Measurements from ENCODE around the gene MPZL3. TPM values are rescaled to one million over a fixed set of nuclear protein-coding genes. Genes with fewer than 3 reads are reported as not detected.
A peak's percentile ranks its signal among the peaks of the same experiment; 100 is the strongest.

MPZL3 gene
- total RNA-seq, 1 experiment from 2014 or later, result 8.7 TPM

DNA sequence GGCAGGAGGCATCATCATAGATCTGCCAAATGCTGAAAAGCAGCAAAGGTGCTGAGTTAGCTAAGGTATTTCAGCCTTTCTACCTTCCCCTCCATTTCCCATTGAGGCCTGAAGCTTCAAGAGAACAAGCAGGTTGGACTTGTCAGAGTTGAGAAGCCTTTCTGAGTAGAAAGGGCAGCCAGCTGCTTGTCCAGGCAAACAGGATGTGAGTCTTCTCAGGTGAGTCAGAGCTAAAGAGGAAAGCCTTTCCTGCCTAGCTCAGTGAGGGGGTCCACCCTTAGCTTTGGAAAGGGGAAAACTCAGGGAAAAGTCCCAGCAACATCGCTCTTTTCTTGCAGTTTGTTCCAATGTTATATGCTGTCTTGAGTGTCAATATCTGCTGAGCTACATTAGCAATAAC lies 25.1 kb upstream of the MPZL3 start:
- TF ChIP-seq FOSL1 (IDR thresholded peaks at IDR 0.05; ENCODE audit: low read depth) (peak; percentile 88), POLR2AphosphoS5 (IDR thresholded peaks at IDR 0.05; ENCODE audit: low read depth, low read length) (peak; percentile 30; the same call in 1 of the 2 replicates), EGR1 (IDR thresholded peaks at IDR 0.05; ENCODE audit: low read depth) (no peak), JUND (IDR thresholded peaks at IDR 0.05) (peak; percentile 79), TCF7L2 (IDR thresholded peaks at IDR 0.05; ENCODE audit: borderline replicate concordance, extremely low read depth, insufficient read depth, insufficient read length) (no peak), SP1 (IDR thresholded peaks at IDR 0.05; ENCODE audit: low read depth) (peak; percentile 86), CEBPB (IDR thresholded peaks at IDR 0.05; ENCODE audit: low read depth) (no peak), CBX3 (IDR thresholded peaks at IDR 0.05; ENCODE audit: low read depth) (peak; percentile 57; the same call in 1 of the 2 replicates)
- TF ChIP-seq, protein P1, sequence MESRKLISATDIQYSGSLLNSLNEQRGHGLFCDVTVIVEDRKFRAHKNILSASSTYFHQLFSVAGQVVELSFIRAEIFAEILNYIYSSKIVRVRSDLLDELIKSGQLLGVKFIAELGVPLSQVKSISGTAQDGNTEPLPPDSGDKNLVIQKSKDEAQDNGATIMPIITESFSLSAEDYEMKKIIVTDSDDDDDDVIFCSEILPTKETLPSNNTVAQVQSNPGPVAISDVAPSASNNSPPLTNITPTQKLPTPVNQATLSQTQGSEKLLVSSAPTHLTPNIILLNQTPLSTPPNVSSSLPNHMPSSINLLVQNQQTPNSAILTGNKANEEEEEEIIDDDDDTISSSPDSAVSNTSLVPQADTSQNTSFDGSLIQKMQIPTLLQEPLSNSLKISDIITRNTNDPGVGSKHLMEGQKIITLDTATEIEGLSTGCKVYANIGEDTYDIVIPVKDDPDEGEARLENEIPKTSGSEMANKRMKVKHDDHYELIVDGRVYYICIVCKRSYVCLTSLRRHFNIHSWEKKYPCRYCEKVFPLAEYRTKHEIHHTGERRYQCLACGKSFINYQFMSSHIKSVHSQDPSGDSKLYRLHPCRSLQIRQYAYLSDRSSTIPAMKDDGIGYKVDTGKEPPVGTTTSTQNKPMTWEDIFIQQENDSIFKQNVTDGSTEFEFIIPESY (IDR thresholded peaks at IDR 0.05; ENCODE audit: extremely low read depth, insufficient replicate concordance, low read length), result peak; percentile 18
- POLR2A ChIA-PET, result interaction anchor here (0.7 to 1.1 kb wide), 3 partner anchors 10 to 16 kb away, joined by 3 to 8 read pairs (median 4); partner anchors contain the start of gene MPZL2
- RAD21 ChIA-PET (ENCODE audit: low non-redundant PET in 1 of 2, low total read pairs in 2 of 2, uncharacterized antibody in 2 of 2, unreplicated experiment in 2 of 2), result interaction anchor here in 1 of 2 experiments (0.7 kb wide), 1 partner anchor 70 kb away, joined by 3 read pairs; no protein-coding TSS in a partner anchor
- H3K36me3 ChIP-seq (ENCODE audit: control insufficient read depth in 1 of 2, insufficient read depth in 2 of 2, low read length in 2 of 2), result no peaks in the 10 kb centered on the region
- intact Hi-C loops (cut with micrococcal nuclease), result no loop called here
- no peaks in the 10 kb centered on the region for H3K79me2 ChIP-seq (ENCODE audit: insufficient read depth, low read length)
- H4K20me1 ChIP-seq (ENCODE audit: insufficient read depth), result no peaks in the 10 kb centered on the region
- DNase-seq (ENCODE audit: low read depth, low spot score), result peak; percentile 44
- no peaks in the 10 kb centered on the region for H3K9me2 ChIP-seq (ENCODE audit: insufficient read depth)
- H3K9ac ChIP-seq (ENCODE audit: low read length), result 0 out of 2 replicates have a peak overlapping the region, but pooled peaks have one; percentile 21
- H3K27me3 ChIP-seq (ENCODE audit: insufficient read depth, low read length), result no peaks in the 10 kb centered on the region
- BruUV-seq (replicated peaks), result no TSS peak
- H3K27ac ChIP-seq (ENCODE audit: low read depth, low read length), result no peak overlapping the region
- ATAC-seq, result peak; percentile 90
- H2AFZ ChIP-seq (ENCODE audit: low read depth, low read length, poor library complexity, severe bottlenecking), result peak overlapping the region; percentile 81
- H3K4me1 ChIP-seq (ENCODE audit: control insufficient read depth in 1 of 2, insufficient read depth in 2 of 2, low read length in 2 of 2), result peaks cover 3 to 22% of the 10 kb centered on the region in 2 experiments; a peak in 3 of 4 replicates
- H3K4me3 ChIP-seq (replicated peaks in 1 of 2; ENCODE audit: low read depth in 1 of 2, low read length in 2 of 2), result peak overlapping the region in 1 of 2 experiments; percentile 34; a peak in 2 of 4 replicates
- H3K4me2 ChIP-seq (ENCODE audit: low read length), result peak overlapping the region; percentile 70
- CTCF ChIA-PET, result interaction anchor here (0.7 to 2.2 kb wide), 5 partner anchors 11 to 79 kb away, joined by 3 to 12 read pairs (median 4); partner anchors contain the start of gene MPZL2
- no peaks in the 10 kb centered on the region for H3K9me3 ChIP-seq (ENCODE audit: control insufficient read depth in 1 of 2, insufficient read depth in 1 of 2, low read depth in 1 of 2, low read length in 2 of 2)
